ENCODE data around the gene SH3D21. TPM values are rescaled to one million over a fixed set of nuclear protein-coding genes. Genes with fewer than 3 reads are reported as not detected.
A peak's percentile ranks its signal among the peaks of the same experiment; 100 is the strongest.

SH3D21 gene
- total and polyA plus RNA-seq, 2 donors (not counting 1 experiment from before 2014, with no cell fraction given) = 0.49 to 1.8 TPM

GRCh38 chr1:36359383-36359782 lies 53.2 kb downstream of the SH3D21 start:
- DNase-seq (peak; percentile 73), ATAC-seq (ENCODE audit: low read depth) (peak; percentile 70)
- peaks cover 8 to 73% of the 10 kb centered on the region in 2 experiments for H3K36me3 ChIP-seq (replicated peaks in 1 of 2; ENCODE audit: control extremely low read depth in 1 of 2, control insufficient read depth in 1 of 2, extremely low read depth in 1 of 2, insufficient read depth in 2 of 2, low read length in 1 of 2)
- no peak overlapping the region for H3K4me3 ChIP-seq (ENCODE audit: control extremely low read depth in 1 of 5, extremely low read depth in 1 of 5, insufficient read depth in 1 of 5, low read depth in 2 of 5, low read length in 4 of 5)
- H3K27ac ChIP-seq (ENCODE audit: low read length in 2 of 2) = peak overlapping the region; percentile 71 to 74
- Mint-ChIP-seq H3K4me3 (peak overlapping the region; percentile 63), H3K27ac (peak overlapping the region; percentile 88), H3K9me3 (ENCODE audit: insufficient read depth) (no peaks in the 10 kb centered on the region), H3K4me1 (peaks cover 18% of the 10 kb centered on the region), H3K27me3 (no peaks in the 10 kb centered on the region)
- H3K27me3 ChIP-seq (replicated peaks in 1 of 4; ENCODE audit: control extremely low read depth in 1 of 4, control insufficient read depth in 3 of 4, insufficient read depth in 4 of 4, low read length in 3 of 4) = no peaks in the 10 kb centered on the region
- no peak overlapping the region for H3K9ac ChIP-seq (ENCODE audit: low read length)
- no peak overlapping the region for H2AFZ ChIP-seq (ENCODE audit: insufficient read depth, low read depth, low read length, poor library complexity, severe bottlenecking)
- CTCF ChIA-PET = interaction anchor here (0.6 to 1.8 kb wide), 8 partner anchors 8 to 74 kb away, joined by 3 to 9 read pairs (median 4); no protein-coding TSS in a partner anchor
- H3K9me3 ChIP-seq (ENCODE audit: control extremely low read depth in 1 of 3, control insufficient read depth in 2 of 3, insufficient read depth in 1 of 3, low read length in 2 of 3) = no peaks in the 10 kb centered on the region
- H3K4me2 ChIP-seq (replicated peaks; ENCODE audit: low read depth, low read length, poor library complexity, severe bottlenecking) = peak overlapping the region; percentile 57
- intact Hi-C loops (cut with micrococcal nuclease) = no loop called here
- H3K79me2 ChIP-seq (ENCODE audit: control insufficient read depth, insufficient read depth, low read length) = peaks cover 66% of the 10 kb centered on the region
- WGBS (ENCODE audit: insufficient coverage) = 19% methylated on average over 5 of the region's 5 CpGs
- peaks cover 11 to 20% of the 10 kb centered on the region in 2 donors for H3K4me1 ChIP-seq (ENCODE audit: control insufficient read depth in 2 of 2, insufficient read depth in 2 of 2, low read length in 2 of 2)
- POLR2A ChIA-PET = no interaction called here
- no peak for TF ChIP-seq EZH2 (IDR thresholded peaks at IDR 0.05; ENCODE audit: borderline replicate concordance, insufficient read depth, low read depth, low read length, poor library complexity, severe bottlenecking)
- H4K20me1 ChIP-seq (ENCODE audit: control insufficient read depth, insufficient read depth, low read length, poor library complexity, severe bottlenecking) = peaks cover 39% of the 10 kb centered on the region

GRCh38 chr1:36359911-36360550 lies 53.9 kb downstream of the SH3D21 start:
- H3K27ac Mint-ChIP-seq = peak overlapping the region; percentile 88
- peak; percentile 74 for ATAC-seq (ENCODE audit: low read depth)

More at GRCh38 chr1:36359911-36360550, 53.9 kb downstream of the SH3D21 start:
- ChIA-PET POLR2A (interaction anchor here (1.3 kb wide), 1 partner anchor 24 kb away, joined by 3 read pairs; no protein-coding TSS in a partner anchor), CTCF (interaction anchor here (0.6 to 1.8 kb wide), 12 partner anchors 8 to 74 kb away, joined by 3 to 9 read pairs (median 3); no protein-coding TSS in a partner anchor)
- no peaks in the 10 kb centered on the region for H3K27me3 ChIP-seq (replicated peaks in 1 of 4; ENCODE audit: control extremely low read depth in 1 of 4, control insufficient read depth in 3 of 4, insufficient read depth in 4 of 4, low read length in 3 of 4)
- Mint-ChIP-seq H3K4me1 (peaks cover 18% of the 10 kb centered on the region), H3K4me3 (peak overlapping the region; percentile 63), H3K27me3 (no peaks in the 10 kb centered on the region), H3K9me3 (ENCODE audit: insufficient read depth) (no peaks in the 10 kb centered on the region)
- H3K4me1 ChIP-seq (ENCODE audit: control insufficient read depth in 2 of 2, insufficient read depth in 2 of 2, low read length in 2 of 2) = peaks cover 11 to 22% of the 10 kb centered on the region in 2 donors
- peak; percentile 57 for DNase-seq
- peaks cover 70% of the 10 kb centered on the region for H3K79me2 ChIP-seq (ENCODE audit: control insufficient read depth, insufficient read depth, low read length)
- no peak overlapping the region for H3K9ac ChIP-seq (ENCODE audit: low read length)
- H4K20me1 ChIP-seq (ENCODE audit: control insufficient read depth, insufficient read depth, low read length, poor library complexity, severe bottlenecking) = peaks cover 39% of the 10 kb centered on the region
- peaks cover 8 to 67% of the 10 kb centered on the region in 2 experiments for H3K36me3 ChIP-seq (replicated peaks in 1 of 2; ENCODE audit: control extremely low read depth in 1 of 2, control insufficient read depth in 1 of 2, extremely low read depth in 1 of 2, insufficient read depth in 2 of 2, low read length in 1 of 2)
- peak overlapping the region; percentile 57 for H3K4me2 ChIP-seq (replicated peaks; ENCODE audit: low read depth, low read length, poor library complexity, severe bottlenecking)
- no peaks in the 10 kb centered on the region for H3K9me3 ChIP-seq (ENCODE audit: control extremely low read depth in 1 of 3, control insufficient read depth in 2 of 3, insufficient read depth in 1 of 3, low read length in 2 of 3)
- peak overlapping the region; percentile 71 to 74 for H3K27ac ChIP-seq (ENCODE audit: low read length in 2 of 2)
- intact Hi-C loops (cut with micrococcal nuclease) = no loop called here
- no peak overlapping the region for H2AFZ ChIP-seq (ENCODE audit: insufficient read depth, low read depth, low read length, poor library complexity, severe bottlenecking)
- TF ChIP-seq EZH2 (IDR thresholded peaks at IDR 0.05; ENCODE audit: borderline replicate concordance, insufficient read depth, low read depth, low read length, poor library complexity, severe bottlenecking) (no peak), CTCF (IDR thresholded peaks at IDR 0.05) (no peak)
- WGBS (ENCODE audit: insufficient coverage) = 42% methylated on average over 5 of the region's 6 CpGs
- no peak overlapping the region for H3K4me3 ChIP-seq (ENCODE audit: control extremely low read depth in 1 of 5, extremely low read depth in 1 of 5, insufficient read depth in 1 of 5, low read depth in 2 of 5, low read length in 4 of 5)

Measured in B cell (primary cell).